Lung (tissue), 12 donors: ENCODE data around the gene GPRC5A. TPM values are rescaled to one million over a fixed set of nuclear protein-coding genes. Genes with fewer than 3 reads are reported as not detected.
A peak's percentile ranks its signal among the peaks of the same experiment; 100 is the strongest.

Experiments
- ATAC-seq: fragments of 200-7000 bp; cut with Tn5 transposase; one replicate; pipeline ENCODE4 v1.9.1; 2020; ENCODE audit warnings: moderate number of reproducible peaks; ENCODE audit not compliant: insufficient read depth, low FRiP score
- DNase-seq, 3 donors: peaks; one replicate each; pipeline ENCODE4 v3.0.0-alpha.2; 2013 to 2017
- H3K27ac ChIP-seq, 2 donors: one replicate each; pipeline ENCODE4 v1.5.1; 2013; ENCODE audit warnings: mild to moderate bottlenecking in 2 of 2, moderate library complexity in 2 of 2, control low read depth in 1 of 2, inconsistent platforms in 1 of 2, low read depth in 1 of 2, low read length in 1 of 2
- H3K27me3 ChIP-seq, 3 donors: one replicate each; pipeline ENCODE4 v1.5.1; 2013; ENCODE audit warnings: low read length in 2 of 3; ENCODE audit not compliant: control insufficient read depth in 3 of 3, insufficient read depth in 3 of 3
- H3K36me3 ChIP-seq, 4 donors: one replicate each; pipeline ENCODE4 v1.5.1; 2013; ENCODE audit warnings: low read length in 4 of 4, mild to moderate bottlenecking in 1 of 4, moderate library complexity in 1 of 4; ENCODE audit not compliant: control insufficient read depth in 4 of 4, insufficient read depth in 4 of 4
- H3K4me1 ChIP-seq, 5 donors: one replicate each; pipeline ENCODE4 v1.5.1; 2013; ENCODE audit warnings: low read length in 5 of 5, mild to moderate bottlenecking in 2 of 5, moderate library complexity in 1 of 5; ENCODE audit not compliant: control insufficient read depth in 5 of 5, insufficient read depth in 5 of 5
- H3K4me3 ChIP-seq: one replicate; pipeline ENCODE4 v1.5.1; 2013; ENCODE audit warnings: mild to moderate bottlenecking, control low read depth, moderate library complexity
- H3K9ac ChIP-seq, 2 donors: one replicate each; pipeline ENCODE4 v1.5.1; 2013; ENCODE audit warnings: low read length in 2 of 2, control low read depth in 1 of 2; ENCODE audit not compliant: insufficient read depth in 1 of 2
- H3K9me3 ChIP-seq, 4 donors: one replicate each; pipeline ENCODE4 v1.5.1; 2013; ENCODE audit warnings: low read length in 3 of 4, mild to moderate bottlenecking in 1 of 4, moderate library complexity in 1 of 4; ENCODE audit not compliant: control insufficient read depth in 4 of 4, insufficient read depth in 3 of 4
- CTCF ChIP-seq: IDR thresholded peaks from 2 replicates; pipeline ENCODE4 v1.5.1; 2012; ENCODE audit warnings: mild to moderate bottlenecking; ENCODE audit errors: control extremely low read depth, extremely low read depth
- WGBS, 2 donors: extraction: QIAGEN DNeasy Blood & Tissue Kit; methylation state at CpG; one replicate each; pipeline ENCODE4 v1.1.7; 2013; 5-methylcytosine and 5-hydroxymethylcytosine counted together
- polyA plus RNA-seq, 2 donors: library from polyadenylated mRNA; stranded (reverse); fragments of 200-250 nt; gene quantifications; one replicate each; pipeline ENCODE4 v1.2.1, GENCODE V29; 2013
- total RNA-seq, 2 donors: library from RNA; depleted of rRNA in 1 of 2; stranded (reverse); fragments of >200 nt in 1 of 2; gene quantifications; one replicate each; pipeline ENCODE4 v1.2.1, GENCODE V29; 2014 to 2021
- donor health status: control.
- donor health status: control.
- donor health status: Bipolar disorder and iron deficiency.
- donor health status: healthy.
- donor health status: DM: yes; HTN: yes; CAD: no.

GPRC5A gene
- total and polyA plus RNA-seq, 4 donors = 117 to 418 (median 172) TPM

- 91 to 93% methylated on average over 8 of the region's 8 CpGs for WGBS, 2 donors
- Histone ChIP-seq H3K27me3 (no peaks in the 10 kb centered on the region), H3K9me3 (no peaks in the 10 kb centered on the region), H3K4me3 (no peak overlapping the region), H3K4me1 (peaks cover 0 to 2% (median 0%) of the 10 kb centered on the region in 5 donors), H3K27ac (no peak overlapping the region), H3K36me3 (no peaks in the 10 kb centered on the region), H3K9ac (no peak overlapping the region)
- peak in 1 of 3 donors; percentile 19 for DNase-seq
- ATAC-seq = no peak
- no peak for TF ChIP-seq CTCF
These were observed 52.4 kb downstream of the GPRC5A start for GRCh38 chr12:12943586-12944260.

GRCh38 chr12:12945591-12945990 is 54.2 kb downstream of the GPRC5A start:
- no peak overlapping the region for H3K9ac ChIP-seq
- H3K9me3 ChIP-seq = peaks cover 0 to 2% (median 0%) of the 10 kb centered on the region in 4 donors
- no peak for TF ChIP-seq CTCF
- DNase-seq = no peak
- H3K27me3 ChIP-seq = no peaks in the 10 kb centered on the region
- no peaks in the 10 kb centered on the region for H3K36me3 ChIP-seq
- peaks cover 0 to 2% (median 0%) of the 10 kb centered on the region in 5 donors for H3K4me1 ChIP-seq
- no peak overlapping the region for H3K4me3 ChIP-seq
- H3K27ac ChIP-seq = no peak overlapping the region
- no peak for ATAC-seq

GRCh38 chr12:12946686-12947355 is 55.5 kb downstream of the GPRC5A start:
- H3K9ac ChIP-seq = no peak overlapping the region
- peaks cover 0 to 2% (median 0%) of the 10 kb centered on the region in 4 donors for H3K9me3 ChIP-seq
- no peak for DNase-seq
- no peak for ATAC-seq
- 83 to 91% methylated on average over 7 of the region's 7 CpGs for WGBS, 2 donors
- peaks cover 0 to 2% (median 0%) of the 10 kb centered on the region in 5 donors for H3K4me1 ChIP-seq
- no peaks in the 10 kb centered on the region for H3K27me3 ChIP-seq
- TF ChIP-seq CTCF = no peak
- H3K27ac ChIP-seq = no peak overlapping the region
- no peak overlapping the region for H3K4me3 ChIP-seq
- no peaks in the 10 kb centered on the region for H3K36me3 ChIP-seq
